NCI-H1092 treated with DMSO at 0.1 percent for 48 hours (cell line): ENCODE measurements around the gene CYP27C1.

Source experiments
- DNase-seq: peaks from one replicate; lab custom pipeline; 2025; lab: John Stamatoyannopoulos, UW

The CYP27C1 gene

DNA sequence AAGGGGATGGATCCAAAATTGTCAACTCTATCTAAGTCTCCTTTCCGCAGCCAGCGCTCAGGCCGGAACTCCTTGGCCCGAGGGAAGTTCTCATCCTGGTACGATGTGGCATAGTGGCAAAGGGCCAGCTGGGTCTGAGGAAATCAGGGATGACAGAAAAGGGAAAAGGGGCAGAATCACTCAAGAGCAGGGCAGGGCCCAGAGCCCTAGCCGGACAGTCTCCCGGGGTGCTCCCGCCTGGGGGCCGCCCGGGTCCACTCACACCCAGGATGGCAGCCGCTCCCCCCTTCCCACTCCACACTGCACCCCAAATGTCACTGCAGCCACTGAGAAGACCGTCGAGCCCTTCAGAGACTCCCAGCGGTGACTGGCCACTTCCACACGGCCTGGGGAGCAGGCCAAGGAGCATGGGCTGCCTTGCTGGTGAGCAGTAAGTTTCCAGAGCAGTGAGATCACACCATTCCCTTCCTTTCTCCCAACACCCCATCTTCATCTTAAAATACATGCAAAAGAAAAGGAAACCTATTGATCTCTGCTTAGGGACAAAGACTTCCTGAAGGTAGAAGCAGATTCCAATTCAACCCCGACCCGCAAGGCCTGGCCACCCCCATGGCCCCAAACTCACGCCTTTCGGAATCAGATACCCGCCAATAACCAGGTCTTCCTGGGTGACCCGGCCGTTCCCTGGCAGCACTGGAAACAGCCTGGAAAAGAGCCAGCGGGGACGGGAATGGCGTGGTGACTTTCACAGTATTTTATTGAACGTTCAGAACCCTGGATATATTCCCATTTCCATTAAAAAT, 26.7 kb downstream of the CYP27C1 start:
- DNase-seq, result no peak

DNA sequence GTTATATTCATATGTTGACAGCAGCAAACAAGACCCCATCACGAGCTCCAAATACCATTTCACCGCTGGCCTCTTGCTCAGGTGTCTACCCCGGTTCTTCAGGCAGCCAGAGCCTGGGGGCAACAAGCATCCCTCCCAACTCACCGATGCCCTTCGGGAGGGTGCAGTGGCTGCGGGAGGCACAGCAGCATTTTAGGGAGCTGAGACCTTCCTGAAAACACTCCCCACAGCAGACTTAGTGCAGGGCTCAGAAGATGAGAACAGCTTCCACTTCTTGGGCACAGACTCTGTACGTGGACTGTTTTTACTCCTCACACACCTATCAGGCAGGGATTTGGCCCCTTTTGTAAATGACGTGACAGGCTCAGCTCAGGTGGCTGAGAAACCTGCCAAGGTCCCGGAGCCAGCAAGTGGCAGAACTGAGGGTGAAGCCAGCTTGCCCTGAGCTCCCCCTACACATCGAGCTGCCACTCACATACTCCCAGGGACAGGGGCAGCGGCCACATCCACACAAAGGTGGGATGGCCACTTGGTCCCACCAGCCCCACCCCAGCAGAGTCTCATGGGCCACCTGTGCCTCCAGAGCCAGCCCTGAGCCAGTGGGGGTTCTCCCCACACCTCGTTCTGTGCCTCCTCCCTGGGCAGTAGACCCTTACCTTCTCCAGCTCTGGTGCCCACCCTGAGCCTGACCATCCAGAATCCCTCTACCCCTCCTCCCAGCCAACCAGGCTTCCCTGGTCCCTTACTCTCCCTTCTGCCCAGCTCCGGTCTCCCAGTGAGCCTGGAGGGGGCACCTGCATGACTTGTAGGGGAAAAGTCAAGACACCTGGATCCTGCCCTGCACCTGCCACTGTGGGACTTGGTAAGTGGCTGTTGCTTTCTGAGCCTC, 28.5 kb downstream of the CYP27C1 start:
- no peak for DNase-seq

GRCh38 chr2:127188797-127189196, 31.3 kb downstream of the CYP27C1 start:
- no peak for DNase-seq

- no peak for DNase-seq
Observed at GRCh38 chr2:127187831-127188230, 32.3 kb downstream of the CYP27C1 start.

GRCh38 chr2:127187081-127187775, 32.9 kb downstream of the CYP27C1 start:
- DNase-seq, result no peak

- DNase-seq, result no peak
Observed at GRCh38 chr2:127185705-127186104, 34.4 kb downstream of the CYP27C1 start.

- DNase-seq, result no peak
Observed at GRCh38 chr2:127185093-127185492, 35.0 kb downstream of the CYP27C1 start.

- DNase-seq, result no peak
Observed at GRCh38 chr2:127183771-127184170, 36.3 kb downstream of the CYP27C1 start.

GRCh38 chr2:127182626-127183458, 37.3 kb downstream of the CYP27C1 start:
- no peak for DNase-seq

- DNase-seq, result no peak
Observed at GRCh38 chr2:127181851-127182250, 38.2 kb downstream of the CYP27C1 start.

DNA sequence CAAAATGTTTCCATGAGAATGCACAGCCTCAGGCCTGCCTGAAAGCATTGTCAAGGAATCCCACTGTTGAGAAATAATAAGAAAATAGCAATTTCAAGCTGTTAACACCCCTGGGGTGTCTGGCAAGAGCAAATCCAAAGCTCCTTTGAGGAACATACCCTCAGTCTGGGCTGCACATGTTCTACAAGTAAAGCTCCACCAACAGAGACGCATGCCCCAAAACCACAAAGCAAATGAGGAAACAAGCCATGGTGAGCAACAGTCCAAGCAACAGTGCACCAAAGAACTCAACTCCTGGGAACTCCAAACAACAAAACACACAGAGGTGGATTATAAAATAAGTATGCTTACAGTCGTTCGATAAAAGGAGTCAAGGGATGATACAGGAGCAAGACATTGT, 40.3 kb downstream of the CYP27C1 start:
- DNase-seq, result no peak

GRCh38 chr2:127177617-127178263, 42.4 kb downstream of the CYP27C1 start:
- no peak for DNase-seq

DNA sequence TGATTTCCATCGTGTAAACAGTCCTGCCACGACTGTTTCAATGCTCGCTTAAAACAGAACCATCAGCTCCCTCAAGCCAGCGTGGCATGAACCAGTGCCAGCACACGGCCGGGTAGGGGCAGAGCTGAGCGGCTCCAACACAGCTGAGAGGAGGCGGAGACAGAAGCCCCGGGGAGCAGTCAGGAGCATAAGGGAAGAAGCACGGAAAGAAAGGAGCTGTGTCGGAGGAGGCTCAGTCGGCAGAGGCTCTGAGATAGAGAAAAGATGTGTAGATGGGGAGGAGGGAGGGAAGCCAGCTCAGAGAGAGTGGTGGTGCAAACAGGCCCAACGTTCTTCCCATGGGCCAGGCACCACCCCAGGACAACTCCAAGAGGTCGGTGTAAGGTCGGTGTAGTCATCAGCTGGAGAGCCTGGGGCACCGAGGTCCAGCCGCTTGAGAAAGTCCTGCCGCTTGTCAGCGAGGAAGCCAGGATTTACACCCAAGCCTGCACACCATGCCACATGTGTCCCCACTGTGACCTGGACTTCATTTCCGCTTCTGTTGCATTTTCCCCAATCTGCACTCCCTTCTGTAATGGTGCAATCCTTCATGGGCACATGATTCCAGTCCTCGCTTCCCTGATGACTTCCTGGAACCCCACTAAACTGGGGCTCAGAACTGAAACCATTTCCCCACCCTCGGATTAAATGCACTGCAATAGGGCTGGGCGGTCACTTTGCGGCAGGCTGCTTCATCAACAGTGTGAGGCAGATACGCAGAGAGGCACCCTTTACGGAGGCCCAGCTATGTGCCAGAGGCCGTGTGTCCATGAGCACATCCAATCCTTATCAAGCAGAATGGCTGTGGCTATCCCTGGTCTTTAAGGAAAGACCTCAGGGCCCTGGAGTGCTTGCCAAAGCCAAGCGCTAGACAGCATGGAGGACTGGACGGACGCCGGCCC, 43.5 kb downstream of the CYP27C1 start:
- DNase-seq, result peak; percentile 15

- no peak for DNase-seq
Observed at GRCh38 chr2:127175751-127176354, 44.2 kb downstream of the CYP27C1 start.

- DNase-seq, result peak; percentile 24
Observed at GRCh38 chr2:127175041-127175721, 44.9 kb downstream of the CYP27C1 start.

GRCh38 chr2:127174640-127175039, 45.5 kb downstream of the CYP27C1 start:
- no peak for DNase-seq

- DNase-seq, result peak; percentile 16
Observed at GRCh38 chr2:127174136-127174535, 46.0 kb downstream of the CYP27C1 start.

GRCh38 chr2:127173057-127173456, 47.0 kb downstream of the CYP27C1 start:
- no peak for DNase-seq

DNA sequence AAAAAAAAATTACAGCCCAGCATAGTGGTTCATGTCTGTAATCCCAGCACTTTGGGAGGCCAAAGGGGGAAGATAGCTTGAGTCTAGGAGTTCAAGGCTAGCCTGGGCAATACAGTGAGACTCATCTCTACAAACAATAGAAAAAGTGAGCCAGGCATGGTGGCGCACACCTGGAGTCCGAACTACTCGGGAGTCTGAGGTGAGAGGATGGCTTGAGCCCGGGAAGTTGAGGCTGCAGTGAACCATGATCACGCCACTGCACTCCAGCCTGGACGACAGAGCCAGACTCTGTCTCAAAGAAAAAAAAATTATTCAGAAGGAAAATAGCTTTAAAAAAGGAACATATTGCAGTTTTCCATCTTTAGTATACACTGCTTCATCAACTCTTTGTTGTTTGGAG, 47.8 kb downstream of the CYP27C1 start:
- no peak for DNase-seq
